ENCODE data around the gene PTPRR. TPM values are rescaled to one million over a fixed set of nuclear protein-coding genes. Genes with fewer than 3 reads are reported as not detected.

PTPRR gene
- total RNA-seq, 1 donor from 2014 or later, result 0.46 TPM

GRCh38 chr12:70721656-70722357 lies 198.7 kb downstream of the PTPRR start:
- no peak for TF ChIP-seq CTCF (conservative IDR thresholded peaks at IDR 0.05; ENCODE audit: low read depth, low read length)
- H3K4me3 ChIP-seq (ENCODE audit: low read depth, low read length), result no peak overlapping the region
- no peak for DNase-seq (ENCODE audit: low read depth)

GRCh38 chr12:70721216-70721615 lies 199.3 kb downstream of the PTPRR start:
- no peak for TF ChIP-seq CTCF (conservative IDR thresholded peaks at IDR 0.05; ENCODE audit: low read depth, low read length)
- no peak overlapping the region for H3K4me3 ChIP-seq (ENCODE audit: low read depth, low read length)

GRCh38 chr12:70719672-70720420 lies 200.7 kb downstream of the PTPRR start:
- DNase-seq (ENCODE audit: low read depth), result no peak
- peak; percentile 99 for TF ChIP-seq CTCF (conservative IDR thresholded peaks at IDR 0.05; ENCODE audit: low read depth, low read length)
- H3K4me3 ChIP-seq (ENCODE audit: low read depth, low read length), result peak overlapping the region; percentile 38

More at GRCh38 chr12:70721216-70721615, 199.3 kb downstream of the PTPRR start:
- no peak for DNase-seq (ENCODE audit: low read depth)

- TF ChIP-seq CTCF (conservative IDR thresholded peaks at IDR 0.05; ENCODE audit: low read depth, low read length), result no peak
- H3K4me3 ChIP-seq (ENCODE audit: low read depth, low read length), result no peak overlapping the region
Measured at GRCh38 chr12:70719071-70719470, 201.5 kb downstream of the PTPRR start.

GRCh38 chr12:70711831-70712230 lies 208.7 kb downstream of the PTPRR start:
- no peak for DNase-seq (ENCODE audit: low read depth)
- H3K4me3 ChIP-seq (ENCODE audit: low read depth, low read length), result no peak overlapping the region
- TF ChIP-seq CTCF (conservative IDR thresholded peaks at IDR 0.05; ENCODE audit: low read depth, low read length), result no peak

More at GRCh38 chr12:70719071-70719470, 201.5 kb downstream of the PTPRR start:
- no peak for DNase-seq (ENCODE audit: low read depth)

- H3K4me3 ChIP-seq (ENCODE audit: low read depth, low read length), result no peak overlapping the region
- no peak for DNase-seq (ENCODE audit: low read depth)
- no peak for TF ChIP-seq CTCF (conservative IDR thresholded peaks at IDR 0.05; ENCODE audit: low read depth, low read length)
Measured at GRCh38 chr12:70709022-70709421, 211.5 kb downstream of the PTPRR start.
